ENCODE measurements around the gene FUS.

The FUS gene

GRCh38 chr16:31221357-31222160 lies 41.6 kb downstream of the FUS start:
- DNase-seq (ENCODE audit: low read depth, low spot score) = no peak
- H3K36me3 ChIP-seq (ENCODE audit: insufficient read depth, insufficient read length, low read length) = no peaks in the 10 kb centered on the region
- no peaks in the 10 kb centered on the region for H3K9me3 ChIP-seq (ENCODE audit: insufficient read depth, low read length)
- H3K4me3 ChIP-seq (ENCODE audit: insufficient read length, low read depth) = no peak overlapping the region
- H3K9ac ChIP-seq (ENCODE audit: insufficient read length, low read depth) = no peak overlapping the region
- peaks cover 29% of the 10 kb centered on the region for H3K27me3 ChIP-seq (ENCODE audit: insufficient read depth, insufficient read length)
- TF ChIP-seq ZNF274 (IDR thresholded peaks at IDR 0.05; ENCODE audit: low read depth, low read length) (no peak), SUZ12 (IDR thresholded peaks at IDR 0.05; ENCODE audit: extremely low read depth, insufficient read depth, insufficient read length) (no peak), YY1 (IDR thresholded peaks at IDR 0.05; ENCODE audit: insufficient read depth, insufficient read length) (no peak)
- H3K4me1 ChIP-seq (ENCODE audit: insufficient read depth, insufficient read length) = peaks cover 8% of the 10 kb centered on the region

- no peaks in the 10 kb centered on the region for H3K4me1 ChIP-seq (ENCODE audit: insufficient read depth, insufficient read length)
- DNase-seq (ENCODE audit: low read depth, low spot score) = no peak
- no peak overlapping the region for H3K4me3 ChIP-seq (ENCODE audit: insufficient read length, low read depth)
- H3K36me3 ChIP-seq (ENCODE audit: insufficient read depth, insufficient read length, low read length) = no peaks in the 10 kb centered on the region
- no peaks in the 10 kb centered on the region for H3K9me3 ChIP-seq (ENCODE audit: insufficient read depth, low read length)
- no peak overlapping the region for H3K9ac ChIP-seq (ENCODE audit: insufficient read length, low read depth)
- peaks cover 14% of the 10 kb centered on the region for H3K27me3 ChIP-seq (ENCODE audit: insufficient read depth, insufficient read length)
- TF ChIP-seq SUZ12 (IDR thresholded peaks at IDR 0.05; ENCODE audit: extremely low read depth, insufficient read depth, insufficient read length) (no peak), YY1 (IDR thresholded peaks at IDR 0.05; ENCODE audit: insufficient read depth, insufficient read length) (no peak), ZNF274 (IDR thresholded peaks at IDR 0.05; ENCODE audit: low read depth, low read length) (no peak)
Observed at GRCh38 chr16:31223044-31223443, 43.1 kb downstream of the FUS start.

GRCh38 chr16:31224092-31224955 lies 44.4 kb downstream of the FUS start:
- Histone ChIP-seq H3K9ac (ENCODE audit: insufficient read length, low read depth) (no peak overlapping the region), H3K27me3 (ENCODE audit: insufficient read depth, insufficient read length) (peaks cover 13% of the 10 kb centered on the region), H3K9me3 (ENCODE audit: insufficient read depth, low read length) (no peaks in the 10 kb centered on the region), H3K36me3 (ENCODE audit: insufficient read depth, insufficient read length, low read length) (no peaks in the 10 kb centered on the region), H3K4me3 (ENCODE audit: insufficient read length, low read depth) (no peak overlapping the region), H3K4me1 (ENCODE audit: insufficient read depth, insufficient read length) (no peaks in the 10 kb centered on the region)
- TF ChIP-seq SUZ12 (IDR thresholded peaks at IDR 0.05; ENCODE audit: extremely low read depth, insufficient read depth, insufficient read length) = no peak
- TF ChIP-seq YY1 (IDR thresholded peaks at IDR 0.05; ENCODE audit: insufficient read depth, insufficient read length) = no peak
- TF ChIP-seq ZNF274 (IDR thresholded peaks at IDR 0.05; ENCODE audit: low read depth, low read length) = no peak
- DNase-seq (ENCODE audit: low read depth, low spot score) = no peak

- Histone ChIP-seq H3K4me1 (ENCODE audit: insufficient read depth, insufficient read length) (no peaks in the 10 kb centered on the region), H3K4me3 (ENCODE audit: insufficient read length, low read depth) (no peak overlapping the region), H3K9ac (ENCODE audit: insufficient read length, low read depth) (no peak overlapping the region), H3K36me3 (ENCODE audit: insufficient read depth, insufficient read length, low read length) (no peaks in the 10 kb centered on the region), H3K9me3 (ENCODE audit: insufficient read depth, low read length) (no peaks in the 10 kb centered on the region), H3K27me3 (ENCODE audit: insufficient read depth, insufficient read length) (peaks cover 13% of the 10 kb centered on the region)
- DNase-seq (ENCODE audit: low read depth, low spot score) = no peak
- TF ChIP-seq SUZ12 (IDR thresholded peaks at IDR 0.05; ENCODE audit: extremely low read depth, insufficient read depth, insufficient read length) (no peak), YY1 (IDR thresholded peaks at IDR 0.05; ENCODE audit: insufficient read depth, insufficient read length) (no peak)
Observed at GRCh38 chr16:31225193-31225592, 45.3 kb downstream of the FUS start.

- no peaks in the 10 kb centered on the region for H3K4me1 ChIP-seq (ENCODE audit: insufficient read depth, insufficient read length)
- TF ChIP-seq ZNF274 (IDR thresholded peaks at IDR 0.05; ENCODE audit: low read depth, low read length) (no peak), YY1 (IDR thresholded peaks at IDR 0.05; ENCODE audit: insufficient read depth, insufficient read length) (no peak), SUZ12 (IDR thresholded peaks at IDR 0.05; ENCODE audit: extremely low read depth, insufficient read depth, insufficient read length) (no peak)
- H3K4me3 ChIP-seq (ENCODE audit: insufficient read length, low read depth) = no peak overlapping the region
- DNase-seq (ENCODE audit: low read depth, low spot score) = no peak
- no peaks in the 10 kb centered on the region for H3K27me3 ChIP-seq (ENCODE audit: insufficient read depth, insufficient read length)
- peaks cover 10% of the 10 kb centered on the region; the same call in 1 of the 2 replicates for H3K9me3 ChIP-seq (ENCODE audit: insufficient read depth, low read length)
- H3K36me3 ChIP-seq (ENCODE audit: insufficient read depth, insufficient read length, low read length) = no peaks in the 10 kb centered on the region
- H3K9ac ChIP-seq (ENCODE audit: insufficient read length, low read depth) = no peak overlapping the region
Observed at GRCh38 chr16:31228206-31228605, 48.3 kb downstream of the FUS start.

GRCh38 chr16:31229501-31229900 lies 49.6 kb downstream of the FUS start:
- Histone ChIP-seq H3K36me3 (ENCODE audit: insufficient read depth, insufficient read length, low read length) (no peaks in the 10 kb centered on the region), H3K9ac (ENCODE audit: insufficient read length, low read depth) (no peak overlapping the region), H3K9me3 (ENCODE audit: insufficient read depth, low read length) (peaks cover 10% of the 10 kb centered on the region; the same call in 1 of the 2 replicates)

GRCh38 chr16:31238041-31238440 lies 58.1 kb downstream of the FUS start:
- H3K4me3 ChIP-seq (ENCODE audit: insufficient read length, low read depth) = no peak overlapping the region
- TF ChIP-seq ZNF274 (IDR thresholded peaks at IDR 0.05; ENCODE audit: low read depth, low read length) (no peak), SUZ12 (IDR thresholded peaks at IDR 0.05; ENCODE audit: extremely low read depth, insufficient read depth, insufficient read length) (no peak), YY1 (IDR thresholded peaks at IDR 0.05; ENCODE audit: insufficient read depth, insufficient read length) (no peak)
- no peak for DNase-seq (ENCODE audit: low read depth, low spot score)

More at GRCh38 chr16:31229501-31229900, 49.6 kb downstream of the FUS start:
- TF ChIP-seq YY1 (IDR thresholded peaks at IDR 0.05; ENCODE audit: insufficient read depth, insufficient read length) (no peak), ZNF274 (IDR thresholded peaks at IDR 0.05; ENCODE audit: low read depth, low read length) (no peak), SUZ12 (IDR thresholded peaks at IDR 0.05; ENCODE audit: extremely low read depth, insufficient read depth, insufficient read length) (no peak)
- DNase-seq (ENCODE audit: low read depth, low spot score) = no peak
- Histone ChIP-seq H3K4me3 (ENCODE audit: insufficient read length, low read depth) (no peak overlapping the region), H3K4me1 (ENCODE audit: insufficient read depth, insufficient read length) (no peaks in the 10 kb centered on the region), H3K27me3 (ENCODE audit: insufficient read depth, insufficient read length) (no peaks in the 10 kb centered on the region)

More at GRCh38 chr16:31238041-31238440, 58.1 kb downstream of the FUS start:
- H3K27me3 ChIP-seq (ENCODE audit: insufficient read depth, insufficient read length) = no peaks in the 10 kb centered on the region
- no peaks in the 10 kb centered on the region; the same call in 1 of the 2 replicates for H3K9me3 ChIP-seq (ENCODE audit: insufficient read depth, low read length)
- H3K9ac ChIP-seq (ENCODE audit: insufficient read length, low read depth) = no peak overlapping the region
- H3K4me1 ChIP-seq (ENCODE audit: insufficient read depth, insufficient read length) = no peaks in the 10 kb centered on the region
- H3K36me3 ChIP-seq (ENCODE audit: insufficient read depth, insufficient read length, low read length) = no peaks in the 10 kb centered on the region

Measured in NT2/D1 (cell line).